T-helper 1 cell (primary cell): ENCODE measurements around the gene CFL1.
A peak's percentile ranks its signal among the peaks of the same experiment; 100 is the strongest.
"Not testable (repeated sequence)": the region's sequence is repeated elsewhere in the genome, so short reads cannot be mapped to it uniquely, and the experiment has no call there.

Experiments
- DNase-seq, 5 donors: peaks; one replicate each; pipeline ENCODE4 v3.0.0-alpha.2; 2012 to 2020
- total RNA-seq, 4 donors: gene quantifications; one replicate each; lab custom pipeline; 2026; lab: John Stamatoyannopoulos, UW

Gene CFL1
- 367 to 484 (median 420) reads per million in 4 donors for total RNA-seq

GRCh38 chr11:65857853-65858680 lies at the start of gene CFL1:
Gene CFL1 (minus strand): TSS chr11:65858180. CDS start chr11:65858099, 81 bp downstream.
- peak; percentile 95 to 99 (median 96) for DNase-seq

GRCh38 chr11:65906602-65907001 lies 48.6 kb upstream of the CFL1 start:
- no peak for DNase-seq

GRCh38 chr11:65903715-65904114 lies 45.7 kb upstream of the CFL1 start:
- no peak for DNase-seq

GRCh38 chr11:65903068-65903481 lies 45.1 kb upstream of the CFL1 start:
- no peak for DNase-seq

GRCh38 chr11:65900899-65901180 lies 42.9 kb upstream of the CFL1 start:
- DNase-seq: no peak

- DNase-seq: peak; percentile 93 to 96 (median 96)
Measured at GRCh38 chr11:65900125-65900898, 42.3 kb upstream of the CFL1 start, which contains the start of gene FOSL1. Gene FOSL1 (minus strand): TSS chr11:65900388. CDS start chr11:65900339, 49 bp downstream.

GRCh38 chr11:65899356-65900124 lies 41.6 kb upstream of the CFL1 start:
- DNase-seq: peak in 2 of 5 donors; percentile 51 to 69

- no peak for DNase-seq
Measured at GRCh38 chr11:65898656-65899355, 40.8 kb upstream of the CFL1 start.

- DNase-seq: no peak
Measured at GRCh38 chr11:65897020-65897471, 39.1 kb upstream of the CFL1 start.

GRCh38 chr11:65896034-65896999 lies 38.3 kb upstream of the CFL1 start:
- no peak for DNase-seq

GRCh38 chr11:65895482-65895981 lies 37.6 kb upstream of the CFL1 start:
- DNase-seq: no peak

- peak in 2 of 5 donors; percentile 34 to 62 for DNase-seq
Measured at GRCh38 chr11:65894034-65894591, 36.1 kb upstream of the CFL1 start.

GRCh38 chr11:65892661-65893317 lies 34.8 kb upstream of the CFL1 start:
- DNase-seq: no peak

- not testable (repeated sequence) for DNase-seq
Measured at GRCh38 chr11:65892137-65892540, 34.2 kb upstream of the CFL1 start.

- no peak for DNase-seq
Measured at GRCh38 chr11:65891219-65892136, 33.5 kb upstream of the CFL1 start.

- DNase-seq: peak; percentile 96 to 99 (median 98)
Measured at GRCh38 chr11:65890324-65891218, 32.6 kb upstream of the CFL1 start, which contains the start of gene CCDC85B. Gene CCDC85B (plus strand): TSS chr11:65890673. CDS start chr11:65890784, 111 bp downstream.

GRCh38 chr11:65888163-65888814 lies 30.3 kb upstream of the CFL1 start, which contains the start of gene FIBP:
Gene FIBP (minus strand): TSS chr11:65888471. CDS start chr11:65888418, 53 bp downstream.
- DNase-seq: peak; percentile 94 to 98 (median 96)
